ENCODE measurements around the gene CSF1. TPM values are rescaled to one million over a fixed set of nuclear protein-coding genes. Genes with fewer than 3 reads are reported as not detected.

The CSF1 gene
- total and polyA plus RNA-seq, 2 donors (not counting 3 experiments of a cell fraction or from before 2014, with no cell fraction given): 24.5 to 28.9 TPM

DNA sequence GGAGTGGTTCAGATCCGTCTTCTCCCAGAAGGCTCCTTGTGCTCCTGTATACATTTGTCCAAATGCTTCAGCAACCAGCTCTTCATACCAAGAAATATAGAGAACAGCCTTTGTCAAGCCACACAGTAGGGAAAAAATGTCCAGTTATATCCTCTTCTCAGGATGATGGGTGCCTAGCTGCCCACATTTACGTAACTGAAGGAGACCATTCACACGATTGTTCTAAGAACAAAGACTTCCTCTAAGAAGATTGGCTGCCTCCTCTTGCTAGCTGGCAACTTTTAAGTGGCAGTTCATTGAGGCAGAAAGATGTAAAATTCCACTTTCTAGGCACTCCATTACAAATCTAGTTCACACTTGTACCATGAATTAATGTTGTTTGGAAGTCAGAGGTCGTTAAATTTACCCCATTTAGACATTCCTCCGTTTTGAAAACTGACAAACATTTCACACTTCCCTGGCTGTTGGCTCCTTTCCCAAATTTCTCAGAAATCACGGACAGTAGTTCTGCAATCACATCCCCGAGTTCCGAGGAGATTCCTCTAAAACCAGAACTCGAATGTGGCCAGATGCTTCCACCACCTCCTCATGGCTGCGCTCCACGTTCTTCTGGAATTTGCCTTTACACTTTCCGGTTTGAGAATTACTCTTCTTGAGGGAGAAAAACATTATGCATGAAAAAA, 45.6 kb upstream of the CSF1 start:
- no peaks in the 10 kb centered on the region for H4K20me1 ChIP-seq (replicated peaks; ENCODE audit: control insufficient read depth, extremely low read depth, insufficient read depth, low read length)
- BruUV-seq (replicated peaks): no TSS peak
- no peak overlapping the region for H3K9ac ChIP-seq (replicated peaks; ENCODE audit: extremely low read depth, insufficient read depth, low read length)
- no peaks in the 10 kb centered on the region for H3K9me1 ChIP-seq (replicated peaks; ENCODE audit: control insufficient read depth, extremely low read depth, insufficient read depth, low read length)
- no peak overlapping the region for H2AFZ ChIP-seq (ENCODE audit: low read depth, low read length)
- TF ChIP-seq FOS (IDR thresholded peaks at IDR 0.05; ENCODE audit: borderline replicate concordance, insufficient read depth, low read length): no peak
- no peak for TF ChIP-seq GATA2 (IDR thresholded peaks at IDR 0.05; ENCODE audit: insufficient read depth, insufficient read length, low read depth, low read length)
- TF ChIP-seq POLR2AphosphoS5 (IDR thresholded peaks at IDR 0.05; ENCODE audit: insufficient read depth, low read depth, low read length): no peak
- no peak for TF ChIP-seq EZH2 (IDR thresholded peaks at IDR 0.05; ENCODE audit: borderline replicate concordance, low read depth, low read length, severe bottlenecking)
- no peak for TF ChIP-seq POLR2A (IDR thresholded peaks at IDR 0.05; ENCODE audit: low read depth, low read length)
- TF ChIP-seq, protein P1, sequence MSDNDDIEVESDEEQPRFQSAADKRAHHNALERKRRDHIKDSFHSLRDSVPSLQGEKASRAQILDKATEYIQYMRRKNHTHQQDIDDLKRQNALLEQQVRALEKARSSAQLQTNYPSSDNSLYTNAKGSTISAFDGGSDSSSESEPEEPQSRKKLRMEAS (IDR thresholded peaks at IDR 0.05; ENCODE audit: insufficient read depth, insufficient read length): no peak
- TF ChIP-seq, protein P2, sequence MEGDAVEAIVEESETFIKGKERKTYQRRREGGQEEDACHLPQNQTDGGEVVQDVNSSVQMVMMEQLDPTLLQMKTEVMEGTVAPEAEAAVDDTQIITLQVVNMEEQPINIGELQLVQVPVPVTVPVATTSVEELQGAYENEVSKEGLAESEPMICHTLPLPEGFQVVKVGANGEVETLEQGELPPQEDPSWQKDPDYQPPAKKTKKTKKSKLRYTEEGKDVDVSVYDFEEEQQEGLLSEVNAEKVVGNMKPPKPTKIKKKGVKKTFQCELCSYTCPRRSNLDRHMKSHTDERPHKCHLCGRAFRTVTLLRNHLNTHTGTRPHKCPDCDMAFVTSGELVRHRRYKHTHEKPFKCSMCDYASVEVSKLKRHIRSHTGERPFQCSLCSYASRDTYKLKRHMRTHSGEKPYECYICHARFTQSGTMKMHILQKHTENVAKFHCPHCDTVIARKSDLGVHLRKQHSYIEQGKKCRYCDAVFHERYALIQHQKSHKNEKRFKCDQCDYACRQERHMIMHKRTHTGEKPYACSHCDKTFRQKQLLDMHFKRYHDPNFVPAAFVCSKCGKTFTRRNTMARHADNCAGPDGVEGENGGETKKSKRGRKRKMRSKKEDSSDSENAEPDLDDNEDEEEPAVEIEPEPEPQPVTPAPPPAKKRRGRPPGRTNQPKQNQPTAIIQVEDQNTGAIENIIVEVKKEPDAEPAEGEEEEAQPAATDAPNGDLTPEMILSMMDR (IDR thresholded peaks at IDR 0.05; ENCODE audit: extremely low read depth in 1 of 2, insufficient read depth in 1 of 2, low read depth in 1 of 2, low read length in 2 of 2): no peak
- no peak for TF ChIP-seq JUN (IDR thresholded peaks at IDR 0.05; ENCODE audit: borderline replicate concordance, insufficient read depth, insufficient read length, low read depth)
- TF ChIP-seq MYC (IDR thresholded peaks at IDR 0.05; ENCODE audit: low read depth, low read length): no peak
- no peaks in the 10 kb centered on the region for H3K36me3 ChIP-seq (ENCODE audit: control insufficient read depth in 2 of 2, extremely low read depth in 1 of 2, insufficient read depth in 2 of 2, low read length in 2 of 2)
- H3K4me2 ChIP-seq (ENCODE audit: insufficient read depth, low read length): no peak overlapping the region
- H3K79me2 ChIP-seq (ENCODE audit: control insufficient read depth, insufficient read depth, low read length): no peaks in the 10 kb centered on the region
- CTCF ChIA-PET: interaction anchor here (1.7 kb wide), 1 partner anchor 13 kb away, joined by 4 read pairs; no protein-coding TSS in a partner anchor
- no peak for FAIRE-seq
- H3K4me3 ChIP-seq (replicated peaks in 1 of 3; ENCODE audit: insufficient read depth in 1 of 3, low read depth in 1 of 3, low read length in 3 of 3): no peak overlapping the region
- peaks cover 8% of the 10 kb centered on the region in 2 experiments for H3K27me3 ChIP-seq (ENCODE audit: control insufficient read depth in 2 of 2, insufficient read depth in 2 of 2, low read length in 2 of 2)
- no peak overlapping the region for H3K27ac ChIP-seq (ENCODE audit: insufficient read depth, low read depth, low read length)
- dilution Hi-C loops (cut with MboI; ENCODE audit: extremely low pct_ligation_motif_present, low sequenced_read_pairs) (no loop called here), intact Hi-C loops (cut with micrococcal nuclease) (no loop called here)
- DNase-seq (ENCODE audit: low read depth, low spot score): no peak
- H3K9me3 ChIP-seq (replicated peaks; ENCODE audit: control insufficient read depth, insufficient read depth, low read length): no peaks in the 10 kb centered on the region
- POLR2A ChIA-PET: no interaction called here
- H3K4me1 ChIP-seq (ENCODE audit: control insufficient read depth, extremely low read depth, insufficient read depth, low read length): no peaks in the 10 kb centered on the region
